Stimulated activated CD4-positive, alpha-beta T cell treated with anti-CD3 and anti-CD28 coated beads, TNF-alpha, amount 100 ng/mL, for 48 hours (primary cell): Measurements from ENCODE around the gene ZNF345.

ENCODE experiments used
- DNase-seq, 3 donors: peaks; one replicate each; pipeline ENCODE4 v3.0.0-alpha.2; 2020; ENCODE audit warnings: low read depth in 3 of 3

ZNF345 gene

DNA sequence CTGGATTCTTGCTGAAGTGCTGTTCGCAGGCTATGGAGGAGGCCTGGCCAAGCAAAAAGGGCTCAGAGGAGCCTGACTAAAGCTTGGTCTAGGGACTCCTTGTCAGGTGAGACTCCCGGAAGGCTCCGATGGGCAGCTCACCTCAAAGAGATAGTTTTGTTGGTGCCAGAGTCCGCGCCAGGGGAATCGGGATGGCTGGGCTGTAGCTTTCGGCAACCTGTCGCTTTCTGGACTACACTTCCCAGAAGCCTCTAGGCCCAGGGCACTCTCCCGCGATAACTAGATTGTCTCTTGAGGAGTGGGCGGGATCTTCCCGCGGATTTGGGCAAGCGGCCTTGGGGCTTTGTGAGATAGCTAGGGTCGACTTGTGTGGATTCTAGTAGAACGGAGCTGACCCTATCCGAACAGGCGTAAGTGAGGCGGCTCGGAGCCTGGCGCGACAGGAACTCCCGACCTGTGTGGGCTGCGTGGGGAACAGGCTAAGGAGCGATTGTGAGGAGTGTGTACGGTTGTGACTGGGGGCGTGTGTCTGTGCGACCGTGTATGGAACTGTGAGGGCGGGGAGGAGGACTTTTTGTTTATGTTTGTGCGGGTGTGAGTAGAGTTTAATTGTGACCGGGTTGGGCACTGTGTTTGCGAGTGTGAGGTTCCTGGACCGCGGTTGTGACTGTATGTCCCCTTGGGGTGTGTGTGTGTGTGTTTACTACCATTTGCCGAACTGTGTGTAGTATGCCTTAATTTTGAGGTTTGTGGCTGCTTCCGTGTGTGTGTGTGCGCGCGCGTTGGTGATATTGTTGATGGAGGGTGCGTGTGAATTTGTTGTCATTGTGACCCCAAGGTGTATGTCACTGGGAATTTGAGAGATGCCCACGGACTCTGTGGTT, at the start of gene ZNF345:
TSS of gene ZNF345 (plus strand) at position 318 of the 884 bp plus-strand sequence. CDS start 25,955 bp downstream, outside the sequence.
- DNase-seq: peak; percentile 66 to 80 (median 70)

DNA sequence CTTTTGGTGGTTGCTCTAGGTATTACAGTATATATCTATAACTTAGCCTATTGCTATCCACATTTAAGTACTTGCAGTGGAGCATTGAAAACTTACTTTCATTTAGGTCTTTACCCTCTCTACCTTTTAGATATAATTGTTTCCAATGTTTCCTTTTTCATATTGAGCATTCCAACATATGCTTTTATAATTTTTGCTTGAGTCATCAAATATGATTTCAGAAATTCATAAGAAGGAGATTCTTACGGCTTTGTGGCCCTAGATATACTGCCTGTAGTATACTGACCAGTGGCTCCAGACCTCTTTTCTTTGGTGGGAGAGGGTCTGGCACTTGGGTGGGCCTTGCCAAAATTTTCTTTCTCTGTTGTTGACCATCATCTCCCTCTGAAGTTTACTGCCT, 45.3 kb upstream of the ZNF345 start:
- no peak for DNase-seq

DNA sequence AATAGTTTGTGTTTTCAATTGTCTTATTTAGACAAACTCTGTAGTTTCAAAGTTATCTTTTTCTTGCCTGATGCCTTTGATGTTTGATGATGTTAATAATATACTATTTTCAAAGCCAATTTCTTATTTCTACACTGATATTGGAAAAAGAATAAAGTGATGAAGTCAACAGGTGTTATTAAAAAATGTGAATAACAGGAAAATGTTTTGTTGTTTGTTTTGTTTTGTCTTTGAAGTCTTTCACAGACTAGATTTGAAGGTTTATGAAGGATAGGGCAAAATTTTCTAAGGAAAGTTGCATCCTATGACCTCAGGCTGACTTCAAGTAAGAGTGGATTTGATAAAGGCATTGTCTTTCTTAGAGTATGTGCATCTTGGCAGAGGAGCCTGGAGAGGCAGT, 43.6 kb upstream of the ZNF345 start:
- no peak for DNase-seq

DNA sequence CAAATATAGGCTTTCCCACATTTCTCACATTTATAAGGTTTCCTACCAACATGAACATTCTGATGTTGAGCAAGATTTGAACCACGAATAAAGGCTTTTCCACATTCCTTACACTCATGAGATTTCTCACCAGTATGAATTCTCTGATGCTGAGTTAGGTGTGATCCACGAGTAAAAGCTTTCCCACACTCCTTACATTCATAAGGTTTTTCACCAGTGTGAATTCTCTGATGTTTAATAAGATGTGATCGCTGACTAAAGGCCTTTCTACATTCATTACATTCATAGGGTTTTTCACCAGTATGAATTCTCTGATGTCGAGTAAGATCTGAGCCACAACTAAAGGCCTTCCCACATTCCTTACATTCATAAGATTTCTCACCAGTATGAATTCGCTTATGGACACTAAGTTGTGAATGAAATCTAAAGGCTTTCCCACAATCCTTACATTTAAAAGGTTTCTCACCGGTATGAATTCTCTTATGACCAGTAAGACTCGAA, 31.5 kb upstream of the ZNF345 start:
- DNase-seq: no peak

DNA sequence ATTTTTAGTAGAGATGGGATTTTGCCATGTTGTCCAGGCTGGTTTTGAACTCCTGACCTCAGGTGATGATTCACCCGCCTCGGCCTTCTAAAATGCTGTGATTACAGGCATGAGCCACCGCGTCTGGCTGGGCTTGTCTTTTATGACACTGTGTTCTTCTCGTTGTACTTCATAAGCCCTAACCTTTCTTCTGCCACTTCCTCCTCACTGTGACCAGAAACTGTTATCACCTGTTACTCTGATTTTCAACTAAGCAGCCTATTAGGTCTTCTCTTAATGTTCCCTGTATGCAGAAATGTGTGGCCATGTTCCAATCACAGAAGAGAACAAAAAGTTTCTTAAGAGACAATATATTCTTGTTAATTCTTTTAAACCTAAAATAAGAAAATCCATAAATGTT, 28.9 kb upstream of the ZNF345 start:
- no peak for DNase-seq

DNA sequence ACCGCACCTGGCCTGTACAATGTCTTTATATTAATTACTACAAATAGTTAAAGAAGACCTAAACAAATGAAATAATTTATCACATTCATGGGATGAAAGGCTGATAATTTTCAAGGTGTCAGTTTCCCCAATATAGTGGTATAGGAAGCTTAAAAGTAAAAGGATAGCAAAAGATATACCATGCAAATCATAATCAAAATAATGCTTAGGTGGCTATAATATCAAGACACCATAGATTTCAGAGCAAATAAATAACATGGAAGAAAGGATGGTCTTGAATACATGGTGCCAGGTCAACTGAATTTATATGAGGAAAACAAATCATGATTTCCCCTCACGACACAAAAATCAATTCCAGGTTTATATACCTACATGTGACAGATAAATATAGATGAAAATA, 17.2 kb upstream of the ZNF345 start:
- DNase-seq: no peak

DNA sequence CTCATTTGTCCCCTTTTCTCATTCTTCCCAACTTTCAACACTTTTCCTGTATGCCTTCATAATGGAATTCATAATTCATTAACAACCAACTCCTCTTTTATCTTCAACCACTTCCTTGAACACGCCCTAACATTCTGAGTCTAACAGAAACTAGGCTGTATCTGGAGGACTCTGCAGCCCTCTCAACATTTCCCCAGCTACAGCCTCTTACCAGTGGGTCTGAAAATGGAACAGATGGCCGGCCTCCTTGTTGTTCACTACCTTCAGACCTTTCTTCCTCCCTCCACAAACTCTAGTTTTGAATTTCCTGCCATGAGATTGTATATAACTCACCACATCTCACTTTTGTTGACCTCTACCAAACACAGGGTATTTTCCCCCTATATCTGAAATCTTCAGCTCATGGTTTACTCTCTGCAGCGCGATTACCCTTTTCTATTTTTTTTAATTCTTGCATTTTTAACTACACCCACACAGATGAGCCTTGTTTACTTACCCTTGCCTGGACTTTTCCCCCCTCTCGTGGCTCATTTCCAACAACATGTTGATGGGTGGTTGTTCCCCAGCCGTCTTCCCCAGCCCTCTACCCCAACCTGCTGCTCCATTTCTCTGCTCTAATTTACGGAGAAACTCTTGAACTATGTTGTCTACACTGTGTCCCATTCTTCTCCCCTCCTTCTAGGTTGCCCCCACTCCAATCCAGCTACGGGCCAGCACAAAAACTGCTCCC, 13.3 kb upstream of the ZNF345 start:
- DNase-seq: no peak

DNA sequence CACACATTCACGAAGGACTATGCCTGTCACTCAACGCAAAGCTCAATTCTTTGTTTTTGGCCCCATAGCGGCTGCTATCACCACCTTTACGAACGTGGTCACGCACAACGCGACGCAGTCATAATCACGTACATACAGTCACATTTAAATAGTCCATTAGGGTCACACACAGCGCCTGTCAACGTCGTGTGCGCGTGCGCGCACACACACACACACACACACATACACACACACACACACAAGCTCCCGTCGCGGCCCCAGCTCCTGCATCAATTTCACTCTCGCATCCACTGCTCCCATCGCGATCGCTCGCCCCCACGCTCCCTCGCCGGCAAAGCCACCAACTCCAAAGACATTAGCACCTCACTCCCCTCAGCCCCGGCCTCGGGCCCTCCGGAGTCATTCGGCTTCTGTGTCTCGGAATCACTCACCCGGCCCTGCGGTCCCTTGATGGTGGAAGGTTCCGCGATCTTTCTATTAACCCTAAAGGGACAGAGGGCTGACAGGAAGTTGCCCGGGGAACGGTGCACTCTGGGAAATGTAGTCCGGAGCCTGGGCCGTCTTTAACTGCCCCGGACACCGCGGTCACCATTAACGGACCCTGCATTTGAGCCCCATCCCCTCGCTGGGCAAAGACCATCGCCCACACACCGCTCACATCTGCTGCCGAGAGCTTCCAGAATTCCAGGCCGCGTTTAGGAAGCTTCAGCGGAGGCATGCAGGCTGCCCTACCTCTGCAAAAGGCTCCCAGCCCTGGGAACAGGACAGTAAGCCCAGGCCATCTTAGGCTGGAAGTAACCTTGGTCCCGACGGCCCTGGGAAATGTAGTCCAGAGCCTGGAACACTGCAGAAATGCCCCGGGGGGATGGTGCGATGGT, 12.5 kb upstream of the ZNF345 start, which contains the start of gene ZNF790:
TSS of gene ZNF790 (minus strand) at position 482 of the 878 bp plus-strand sequence. CDS start 12,768 bp downstream, outside the sequence.
- peak; percentile 59 to 81 (median 71) for DNase-seq

DNA sequence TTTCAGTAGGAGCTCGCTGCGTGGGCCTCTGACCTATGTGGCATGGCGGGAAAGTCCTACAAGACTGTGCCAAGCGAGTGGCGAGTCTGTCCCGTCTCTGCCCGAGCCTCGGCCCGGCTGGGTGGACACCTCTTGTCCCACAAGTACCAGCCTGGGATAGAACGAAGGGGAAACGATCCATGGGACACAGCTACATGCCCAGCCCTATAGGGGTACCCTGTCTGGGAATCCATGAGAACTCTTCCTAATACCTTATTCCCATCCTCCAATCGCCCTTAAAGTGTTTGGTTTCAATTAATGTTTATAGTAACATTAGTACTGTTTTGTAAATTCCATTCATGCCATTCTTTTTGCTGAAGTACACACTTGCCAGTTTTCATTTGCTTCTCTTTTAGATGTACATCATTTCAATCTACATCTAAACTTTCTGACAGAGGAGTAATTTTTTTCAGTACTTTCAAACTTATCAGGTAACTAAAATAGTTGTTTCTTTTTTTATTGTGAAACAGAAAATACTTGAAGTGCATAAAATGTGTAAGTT, 11.8 kb upstream of the ZNF345 start:
- DNase-seq: no peak

DNA sequence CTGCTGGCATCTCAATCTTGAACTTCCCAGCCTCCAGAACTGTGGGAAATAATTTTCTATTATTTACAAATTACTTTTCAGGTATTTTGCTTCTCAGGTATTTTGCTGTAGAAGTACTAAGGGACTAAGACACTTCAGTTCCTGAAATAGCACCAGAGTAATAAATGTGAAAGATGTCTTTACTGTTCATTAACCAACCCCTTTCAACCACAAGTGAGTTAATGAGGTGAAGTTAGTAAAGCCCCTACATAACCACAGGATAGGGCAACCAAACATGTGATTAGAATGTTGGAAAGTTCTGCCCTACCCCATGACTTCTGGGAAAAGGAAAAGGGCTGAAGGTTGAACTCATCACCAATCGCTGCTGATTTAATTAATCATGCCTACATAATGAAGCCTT, 2.7 kb upstream of the ZNF345 start:
- DNase-seq: no peak

DNA sequence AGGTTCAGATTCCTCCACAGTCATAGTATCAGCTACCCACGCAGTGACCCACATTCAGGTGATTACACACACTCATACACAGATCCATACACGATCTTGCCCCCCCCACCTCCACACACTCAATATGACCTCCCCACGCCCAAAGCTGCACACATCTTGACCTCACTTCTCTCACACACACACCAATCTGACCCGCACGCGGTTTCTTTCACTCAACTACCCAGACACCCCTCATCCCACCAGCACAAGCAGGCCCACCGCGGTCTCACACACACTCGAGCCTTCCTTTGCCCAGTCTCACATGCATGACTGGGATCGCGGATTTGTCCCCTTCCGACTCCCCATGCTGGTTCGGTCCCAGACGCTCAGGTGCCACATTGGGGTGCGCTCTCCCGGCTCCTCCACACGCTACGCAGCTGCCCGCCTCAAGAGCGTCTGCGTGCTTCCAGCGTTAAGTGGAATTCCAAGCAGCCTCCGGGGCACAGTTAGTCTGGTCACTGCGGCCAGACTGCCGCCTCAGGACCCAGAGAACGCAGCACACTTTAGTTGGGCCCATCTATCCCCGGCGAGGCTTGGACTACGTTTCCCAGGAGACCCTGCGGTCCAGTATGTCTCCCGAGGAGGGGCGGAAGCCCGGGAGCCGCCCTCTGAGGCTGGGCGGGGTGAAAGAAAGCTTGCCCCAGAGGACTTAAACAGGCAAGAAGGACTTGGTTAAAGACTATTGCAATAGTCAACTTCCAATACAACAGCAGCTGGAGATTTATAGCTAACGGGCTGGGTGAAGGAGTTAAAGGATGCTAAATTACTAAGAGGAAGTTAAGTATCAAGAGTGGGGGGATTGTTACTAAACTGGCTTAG, 746 bp upstream of the ZNF345 start:
- peak; percentile 71 to 87 (median 80) for DNase-seq

DNA sequence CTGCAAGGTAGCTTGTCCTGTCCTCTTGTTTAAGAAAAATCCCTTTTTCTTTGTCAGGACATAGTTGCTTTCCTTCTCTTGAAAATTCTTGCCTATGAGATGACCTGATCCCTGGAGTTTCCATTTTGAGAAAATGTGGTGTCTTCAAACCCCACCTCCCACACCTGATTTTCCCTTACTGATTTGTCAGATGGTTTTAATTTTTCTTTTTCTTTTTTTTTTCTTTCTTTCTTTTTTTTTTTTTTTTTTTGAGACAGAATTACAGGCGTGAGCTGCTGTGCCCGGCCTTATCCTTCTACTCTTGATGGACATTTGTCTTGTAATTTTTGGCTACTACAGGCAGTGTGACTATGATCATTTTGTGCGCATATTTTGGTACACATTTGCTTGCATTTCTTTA, 1.2 kb downstream of the ZNF345 start:
- no peak for DNase-seq

DNA sequence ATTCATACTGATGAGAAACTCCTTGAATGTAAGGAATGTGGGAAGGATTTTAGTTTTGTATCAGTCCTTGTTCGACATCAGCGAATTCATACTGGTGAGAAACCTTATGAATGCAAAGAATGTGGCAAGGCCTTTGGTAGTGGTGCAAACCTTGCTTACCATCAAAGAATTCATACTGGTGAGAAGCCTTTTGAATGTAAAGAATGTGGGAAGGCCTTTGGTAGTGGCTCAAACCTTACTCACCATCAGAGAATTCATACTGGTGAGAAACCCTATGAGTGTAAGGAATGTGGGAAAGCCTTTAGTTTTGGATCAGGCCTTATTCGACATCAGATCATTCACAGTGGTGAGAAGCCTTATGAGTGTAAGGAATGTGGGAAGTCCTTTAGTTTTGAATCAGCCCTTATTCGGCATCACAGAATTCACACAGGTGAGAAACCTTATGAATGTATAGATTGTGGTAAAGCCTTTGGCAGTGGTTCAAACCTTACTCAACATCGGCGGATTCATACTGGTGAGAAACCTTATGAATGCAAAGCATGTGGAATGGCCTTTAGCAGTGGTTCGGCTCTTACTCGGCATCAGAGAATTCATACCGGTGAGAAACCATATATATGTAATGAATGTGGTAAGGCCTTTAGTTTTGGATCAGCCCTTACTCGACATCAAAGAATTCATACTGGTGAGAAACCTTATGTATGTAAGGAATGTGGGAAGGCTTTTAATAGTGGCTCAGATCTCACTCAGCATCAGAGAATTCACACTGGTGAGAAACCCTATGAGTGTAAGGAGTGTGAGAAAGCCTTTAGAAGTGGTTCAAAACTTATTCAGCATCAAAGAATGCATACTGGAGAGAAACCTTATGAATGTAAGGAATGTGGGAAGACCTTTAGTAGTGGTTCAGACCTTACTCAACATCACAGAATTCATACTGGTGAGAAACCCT, 26.6 kb downstream of the ZNF345 start:
- no peak for DNase-seq

DNA sequence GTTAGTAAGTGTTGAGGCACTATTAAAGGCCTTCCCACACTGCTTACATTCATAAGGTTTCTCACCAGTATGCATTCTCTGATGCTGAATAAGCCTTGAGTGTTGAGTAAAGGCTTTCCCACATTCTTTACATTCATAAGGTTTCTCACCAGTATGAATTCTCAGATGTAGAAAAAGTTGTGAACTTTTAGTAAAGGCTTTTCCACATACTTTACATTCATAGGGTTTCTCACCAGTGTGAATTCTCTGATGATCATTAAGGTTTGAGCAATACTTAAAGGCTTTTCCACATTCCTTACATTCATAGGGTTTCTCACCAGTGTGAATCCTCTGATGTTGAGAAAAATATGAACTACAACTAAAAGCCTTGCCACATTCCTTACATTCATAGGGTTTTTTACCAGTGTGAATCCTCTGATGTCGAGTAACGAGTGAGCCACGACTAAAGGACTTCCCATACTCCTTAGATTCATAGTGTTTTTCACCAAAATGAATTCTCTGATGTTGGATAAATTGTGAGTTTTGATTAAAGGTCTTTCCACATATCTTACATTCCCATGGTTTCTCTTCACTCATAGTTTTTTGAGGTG, 41.2 kb downstream of the ZNF345 start:
- DNase-seq: no peak

DNA sequence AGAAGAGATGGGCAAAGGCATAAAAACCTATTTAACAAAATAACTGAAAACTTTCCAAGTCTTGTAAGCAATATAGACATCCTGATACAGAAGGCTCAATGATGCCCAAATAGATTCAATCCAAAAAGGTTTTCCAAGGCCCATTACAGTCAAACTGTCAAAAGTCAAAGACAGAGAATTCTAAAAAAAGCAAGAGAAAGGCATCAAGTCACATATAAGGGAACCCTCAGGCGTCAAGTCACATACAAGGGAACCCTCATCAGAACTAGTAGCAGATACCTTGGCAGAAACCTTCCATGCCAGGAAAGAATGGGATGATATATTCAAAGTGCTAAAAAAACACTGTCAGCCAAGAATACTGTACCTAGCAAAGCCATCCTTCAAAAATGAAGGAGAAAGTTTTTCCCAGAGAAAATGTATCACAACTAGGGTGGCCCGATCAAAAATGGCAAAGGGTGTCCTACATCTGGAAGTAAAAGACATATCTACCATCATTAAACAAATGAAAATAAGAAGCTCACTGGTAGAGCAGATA, 44.2 kb downstream of the ZNF345 start:
- no peak for DNase-seq

DNA sequence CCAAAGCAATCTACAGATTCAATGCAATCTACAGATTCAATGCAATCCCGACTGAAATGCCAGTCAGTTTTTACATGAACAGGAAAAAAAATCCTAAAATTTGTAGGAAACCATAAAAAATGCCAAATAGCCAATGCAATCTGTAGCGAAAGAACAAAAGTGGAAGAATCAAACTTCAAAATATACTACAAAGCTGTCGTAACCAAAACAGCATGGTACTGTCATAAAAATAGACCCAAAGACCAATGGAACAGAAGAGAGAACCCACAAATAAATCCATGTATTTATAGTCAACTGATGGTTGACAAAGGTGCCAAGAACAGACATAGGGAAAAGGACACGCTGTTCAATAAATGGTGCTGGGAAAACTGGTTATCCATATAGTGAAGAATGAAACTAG, 47.7 kb downstream of the ZNF345 start:
- no peak for DNase-seq

DNA sequence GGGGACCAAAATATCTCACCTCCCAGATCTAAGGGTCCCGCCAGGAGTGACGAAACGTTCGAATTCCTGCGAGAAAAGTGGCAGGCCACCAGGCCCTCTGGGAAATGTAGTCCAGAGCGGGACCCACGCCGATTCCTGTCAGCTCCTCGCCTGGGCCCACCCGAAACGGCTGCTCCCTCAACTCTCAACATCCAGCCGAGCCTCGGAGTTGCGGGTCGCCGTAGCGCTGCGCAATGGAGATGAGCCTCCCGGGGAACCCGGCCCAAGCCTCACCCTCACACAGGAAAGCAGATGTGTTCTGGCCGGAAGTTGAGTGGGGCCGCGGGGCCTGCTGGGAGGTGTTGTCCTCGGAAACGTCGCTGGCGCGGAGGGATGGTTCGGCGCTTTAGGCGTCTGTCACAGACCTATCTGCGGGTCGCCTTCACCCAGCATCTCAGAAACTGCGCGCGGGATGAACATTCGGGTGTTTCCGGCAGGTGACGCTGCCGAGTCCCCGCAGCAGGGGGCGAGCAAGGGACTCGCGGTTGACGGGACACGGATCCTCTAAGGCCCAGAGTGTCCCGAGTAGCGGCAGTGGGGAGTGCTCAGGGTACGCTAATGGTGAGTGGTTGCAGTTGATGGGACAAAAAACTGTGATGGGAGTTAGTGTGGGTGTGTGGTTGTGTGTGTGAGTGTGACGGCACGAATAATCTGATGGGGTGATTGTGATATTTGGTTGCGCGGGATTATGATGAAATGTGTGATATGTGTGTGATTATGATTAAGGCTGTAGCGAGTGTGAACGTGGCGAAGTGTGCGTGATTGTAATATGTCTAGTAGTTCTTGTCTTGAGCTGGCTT, 65.5 kb downstream of the ZNF345 start, which contains the start of the genes ZNF568 and ZNF829:
TSS of gene ZNF568 (plus strand) at position 341 of the 839 bp plus-strand sequence. CDS start 6,439 bp downstream, outside the sequence.
TSS of gene ZNF829 (minus strand) at position 300 of the 839 bp plus-strand sequence. CDS start 1,124 bp downstream, outside the sequence.
- DNase-seq: peak; percentile 78 to 91 (median 84)
